GM21529 (cell line): ENCODE measurements around the gene BTD.

Experiments
- ATAC-seq: cut with Tn5 transposase; IDR thresholded peaks from one replicate; pipeline ENCODE4 v1.9.1; 2021; ENCODE audit not compliant: unreplicated experiment

BTD gene

DNA sequence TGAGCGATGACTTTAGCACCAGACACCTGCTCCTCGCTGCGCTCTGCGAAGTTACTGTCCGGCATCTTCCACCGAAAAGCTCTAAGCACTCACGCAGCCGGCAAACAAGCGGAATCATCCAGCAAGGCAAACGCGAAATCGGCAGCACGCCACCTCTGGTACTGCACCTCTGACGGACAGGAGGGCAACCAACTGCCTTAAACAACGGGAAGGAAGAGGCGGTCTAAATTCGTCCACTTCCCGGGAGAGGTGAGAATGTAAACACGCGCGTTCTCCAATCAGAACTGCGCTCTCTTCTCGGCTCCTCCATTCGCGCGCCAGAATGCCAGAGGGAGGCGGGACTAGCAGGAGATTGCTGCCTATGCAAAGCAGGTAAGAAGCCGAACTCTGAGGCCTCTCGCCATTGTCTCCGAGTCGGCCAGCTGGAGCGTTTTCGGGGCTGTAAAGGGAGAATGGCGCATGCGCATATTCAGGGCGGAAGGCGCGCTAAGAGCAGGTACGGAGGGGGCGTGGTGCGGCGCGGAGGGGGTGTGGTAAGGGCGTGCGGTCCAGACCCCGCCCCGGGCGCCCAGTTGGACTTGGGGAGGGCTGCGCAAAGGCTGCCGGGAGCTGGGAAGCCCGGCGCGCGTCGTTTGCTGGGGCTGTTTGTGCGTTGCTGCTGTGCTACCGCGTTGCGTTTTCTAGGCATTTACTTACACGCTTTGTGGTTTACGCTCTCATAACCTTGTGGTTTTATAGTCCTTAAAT, at the start of gene BTD, which contains the start of gene HACL1:
Gene BTD (plus strand): TSS at position 347 of the 747 bp plus-strand sequence. CDS start 33,695 bp downstream, outside the sequence.
Gene HACL1 (minus strand): TSS at position 171 of the 747 bp plus-strand sequence. CDS start 106 bp downstream, at position 65.
- ATAC-seq: peak; percentile 94

DNA sequence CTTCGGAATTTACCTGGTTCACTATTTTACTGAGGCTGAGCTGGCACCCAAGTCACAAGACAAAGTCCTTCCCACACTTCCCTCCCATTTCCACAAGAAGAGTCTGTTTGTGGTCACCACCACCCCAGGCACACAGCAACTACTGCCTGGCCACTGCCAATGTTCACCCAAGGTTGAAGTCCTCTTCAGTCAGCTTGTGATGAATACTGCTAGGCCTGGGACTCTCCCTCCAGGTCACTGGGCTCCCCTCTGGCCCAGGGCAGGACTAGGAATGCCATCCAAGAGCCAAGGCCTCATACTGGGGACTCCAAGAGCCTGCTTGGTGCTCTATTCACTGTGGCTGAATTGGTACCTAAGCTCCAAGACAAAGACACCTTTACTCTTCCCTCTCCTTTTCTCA, 49.6 kb upstream of the BTD start:
- ATAC-seq: no peak

DNA sequence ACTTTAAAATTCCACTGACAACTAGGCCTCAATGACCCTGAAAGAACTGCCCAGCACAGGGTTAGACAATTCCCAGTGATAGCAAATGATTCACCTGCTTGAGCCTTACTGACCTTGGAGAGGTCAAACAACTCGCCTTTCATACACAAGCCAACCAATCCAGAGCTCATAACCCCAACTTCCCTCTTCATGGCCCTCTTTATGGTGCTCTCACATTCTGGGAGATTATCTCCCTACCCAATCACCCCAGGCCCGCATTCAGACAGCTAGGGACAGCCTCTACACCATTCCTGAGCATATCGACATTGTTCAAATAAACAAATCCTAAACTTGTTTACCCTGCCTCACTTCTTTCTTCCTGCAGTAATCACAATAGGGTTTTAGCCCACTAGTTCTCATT, 47.8 kb upstream of the BTD start:
- no peak for ATAC-seq

- ATAC-seq: peak; percentile 89
Observed at GRCh38 chr3:15556512-15556911, 45.0 kb upstream of the BTD start.

GRCh38 chr3:15557511-15557946, 44.0 kb upstream of the BTD start:
- ATAC-seq: peak; percentile 73

DNA sequence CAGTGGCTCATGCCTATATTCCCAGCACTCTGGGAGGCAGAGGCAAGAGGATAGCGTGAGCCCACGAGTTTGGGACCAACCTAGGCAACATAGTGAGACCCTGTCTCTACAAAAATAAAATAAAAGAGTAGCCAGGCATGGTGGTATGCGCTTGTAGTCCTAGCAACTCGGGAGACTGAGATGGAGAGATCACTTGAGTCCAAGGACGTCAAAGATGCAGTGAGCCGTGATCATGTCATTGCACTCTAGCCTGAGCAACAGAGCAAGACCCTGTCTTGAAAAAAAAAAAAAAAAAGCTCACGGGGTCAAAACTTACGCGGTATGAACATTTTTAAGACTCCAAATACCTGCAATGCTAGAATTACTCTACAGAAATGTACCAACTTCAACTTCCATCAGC, 43.0 kb upstream of the BTD start:
- ATAC-seq: no peak

- no peak for ATAC-seq
Observed at GRCh38 chr3:15562560-15562959, 39.0 kb upstream of the BTD start.

GRCh38 chr3:15563190-15563589, 38.4 kb upstream of the BTD start:
- ATAC-seq: no peak

GRCh38 chr3:15572138-15572537, 29.4 kb upstream of the BTD start:
- no peak for ATAC-seq

DNA sequence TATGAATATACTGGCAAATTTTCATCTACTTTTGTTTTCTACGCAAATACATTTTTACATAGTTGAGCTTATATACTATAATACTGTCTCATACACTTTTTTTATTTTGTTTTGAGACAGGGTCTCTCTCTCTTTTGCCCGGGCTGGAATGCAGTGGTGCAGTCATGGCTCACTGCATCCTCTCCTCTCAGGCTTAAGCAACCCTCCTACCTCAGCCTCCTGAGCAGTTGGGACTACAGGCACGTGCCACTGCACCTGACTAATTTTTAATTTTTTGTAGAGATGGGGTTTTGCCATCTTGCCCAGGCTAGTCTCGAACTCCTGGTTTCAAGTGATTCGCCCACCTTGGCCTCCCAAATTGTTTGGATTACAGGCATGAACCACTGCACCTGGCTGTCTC, 26.1 kb upstream of the BTD start:
- no peak for ATAC-seq

DNA sequence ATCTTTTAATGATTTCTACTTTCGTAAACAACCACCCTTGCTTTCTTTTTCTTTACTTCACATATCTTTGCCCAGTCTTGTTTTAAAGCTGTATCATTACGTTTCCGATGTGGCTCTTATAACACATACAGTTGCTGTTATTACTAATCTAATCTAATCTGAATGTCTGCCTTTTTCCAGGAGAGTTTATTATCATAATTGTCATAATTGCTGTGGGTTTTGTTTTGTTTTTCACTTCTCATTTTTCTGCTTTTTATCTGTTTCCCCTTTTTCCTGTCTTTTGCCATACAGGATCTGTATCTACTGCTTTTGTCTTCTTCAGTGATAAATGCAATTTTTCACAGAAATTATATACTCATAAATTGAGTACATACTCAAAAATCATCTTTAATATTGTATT, 25.1 kb upstream of the BTD start:
- ATAC-seq: no peak

DNA sequence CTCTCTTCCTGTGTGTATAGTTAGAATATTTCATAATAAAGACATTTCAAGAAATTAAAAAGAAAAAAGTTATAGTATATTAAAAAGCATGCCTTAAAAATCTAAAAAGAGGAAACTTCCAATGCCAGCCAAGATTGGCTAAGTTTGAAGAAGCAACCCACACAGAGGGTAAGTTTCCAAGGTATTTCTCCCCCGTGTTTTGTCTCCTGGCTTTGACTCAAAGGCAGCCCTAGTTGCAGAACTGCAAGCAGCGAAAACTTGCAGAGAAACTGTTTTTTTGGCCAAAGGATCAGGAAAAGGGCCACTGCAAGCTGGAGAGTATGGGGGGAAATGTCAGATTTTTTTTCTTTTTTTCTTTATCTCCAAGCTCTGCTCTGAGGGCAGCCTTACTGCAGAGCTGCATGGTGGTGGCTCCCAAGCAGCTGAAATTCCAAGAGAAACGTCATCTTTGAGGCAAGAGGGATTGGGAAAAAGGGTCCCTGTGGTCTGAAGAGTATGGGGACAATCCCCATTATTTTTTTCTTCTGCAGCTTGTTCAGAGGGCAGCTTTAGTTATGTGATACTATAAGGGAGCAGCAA, 23.2 kb upstream of the BTD start:
- no peak for ATAC-seq

DNA sequence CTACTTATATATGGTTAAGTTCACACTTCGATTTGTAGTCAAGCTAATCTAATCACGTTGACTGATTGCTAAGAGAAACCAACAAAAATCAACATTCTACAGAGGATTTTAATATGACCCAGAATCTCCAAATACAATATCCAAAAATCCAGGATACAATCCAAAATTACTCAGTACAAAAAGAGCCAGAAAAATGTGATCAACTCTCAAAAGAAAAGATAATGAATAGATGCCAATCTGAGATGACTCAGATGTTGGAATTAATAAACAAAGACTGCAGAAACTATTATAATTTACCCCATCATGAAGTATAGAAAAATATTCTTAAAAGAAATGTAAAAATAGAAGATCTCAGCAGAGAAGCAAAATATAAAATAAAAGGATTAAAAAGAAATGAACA, 22.5 kb upstream of the BTD start:
- ATAC-seq: no peak

GRCh38 chr3:15581471-15582394, 19.8 kb upstream of the BTD start:
- no peak for ATAC-seq

DNA sequence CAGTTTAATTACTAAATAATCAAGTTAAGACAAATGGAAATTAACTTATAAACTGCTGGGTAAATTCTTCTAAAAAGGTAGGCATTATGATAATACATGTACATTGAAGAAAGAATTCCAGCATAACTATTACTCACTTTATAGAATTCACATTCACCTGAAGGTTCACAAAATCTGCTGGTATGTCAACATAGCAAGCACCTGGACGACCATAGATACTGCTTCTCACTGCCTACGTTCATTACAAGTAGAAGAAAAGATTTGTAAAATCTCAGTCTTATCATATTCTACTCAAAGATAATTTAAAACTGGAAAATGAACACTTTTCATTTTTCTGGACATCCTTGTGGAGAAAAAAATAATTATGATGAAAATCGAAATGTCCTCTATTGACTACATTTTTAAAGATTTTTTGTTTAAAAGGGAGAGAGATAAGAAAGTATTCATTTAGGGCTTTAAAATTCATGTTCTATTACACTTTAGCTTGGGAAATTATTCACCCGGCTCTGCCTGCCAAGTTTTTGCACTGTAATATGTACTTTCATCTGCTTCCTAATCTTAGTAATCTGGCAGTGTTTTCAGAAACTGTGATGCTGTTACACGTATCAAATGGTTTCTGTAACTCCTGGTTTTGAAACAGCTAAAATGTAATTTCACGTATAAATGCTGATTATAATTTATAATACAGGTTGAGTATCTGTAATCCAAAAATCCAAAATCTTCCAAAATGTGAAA, 16.3 kb upstream of the BTD start:
- no peak for ATAC-seq

DNA sequence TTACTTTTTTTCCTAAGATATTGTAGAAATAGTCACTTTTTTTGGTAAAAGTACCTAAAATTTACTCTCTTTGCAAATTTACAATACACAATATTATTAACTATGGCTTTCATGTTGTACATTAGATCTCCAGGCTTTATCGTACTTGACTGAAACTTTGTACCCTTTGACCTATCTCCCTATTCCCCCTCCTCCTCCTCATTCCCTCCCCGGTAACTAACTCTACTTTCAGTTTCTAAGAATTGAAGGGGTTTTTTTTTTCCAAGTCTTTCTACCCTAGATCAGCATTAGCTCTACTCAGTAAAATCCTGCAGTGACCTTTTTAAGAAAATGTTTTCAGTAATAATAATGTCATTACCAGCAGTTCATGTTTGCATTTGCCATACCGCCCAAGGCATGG, 10.3 kb upstream of the BTD start:
- no peak for ATAC-seq

GRCh38 chr3:15591928-15592327, 9.6 kb upstream of the BTD start:
- no peak for ATAC-seq

DNA sequence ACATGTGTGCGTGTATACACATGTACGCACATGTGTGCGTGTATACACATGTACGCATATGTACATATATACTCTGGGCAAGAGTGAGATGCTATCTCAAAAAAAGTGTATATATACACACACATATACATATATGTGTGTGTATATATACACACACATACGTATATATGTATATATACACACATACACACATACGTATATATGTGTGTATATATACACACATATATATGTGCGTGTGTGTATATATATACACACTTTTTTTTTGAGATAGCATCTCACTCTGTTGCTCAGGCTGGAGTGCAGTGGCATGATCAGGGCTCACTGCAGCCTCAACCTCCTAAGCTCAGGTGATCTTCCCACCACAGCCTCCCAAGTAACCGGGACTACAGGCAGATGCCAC, 8.6 kb upstream of the BTD start:
- ATAC-seq: no peak

GRCh38 chr3:15595955-15596354, 5.6 kb upstream of the BTD start:
- ATAC-seq: no peak

DNA sequence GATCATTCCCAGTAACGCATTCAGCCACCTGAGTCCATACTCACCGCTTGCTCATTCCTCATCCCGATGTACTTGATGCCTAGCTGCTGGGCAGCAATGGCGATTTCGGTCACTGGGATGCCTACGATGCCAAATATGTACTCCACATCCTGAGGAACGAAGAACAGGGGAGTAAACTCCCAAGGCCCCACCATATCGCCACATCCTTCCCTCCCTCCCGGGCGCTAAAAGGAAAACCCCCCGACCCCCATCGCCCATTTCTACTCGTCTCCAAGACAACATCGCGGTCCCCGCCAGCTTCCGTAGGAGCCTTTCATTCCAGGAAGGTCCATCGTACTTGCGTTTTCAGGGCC, 523 bp upstream of the BTD start:
- ATAC-seq: peak; percentile 14

DNA sequence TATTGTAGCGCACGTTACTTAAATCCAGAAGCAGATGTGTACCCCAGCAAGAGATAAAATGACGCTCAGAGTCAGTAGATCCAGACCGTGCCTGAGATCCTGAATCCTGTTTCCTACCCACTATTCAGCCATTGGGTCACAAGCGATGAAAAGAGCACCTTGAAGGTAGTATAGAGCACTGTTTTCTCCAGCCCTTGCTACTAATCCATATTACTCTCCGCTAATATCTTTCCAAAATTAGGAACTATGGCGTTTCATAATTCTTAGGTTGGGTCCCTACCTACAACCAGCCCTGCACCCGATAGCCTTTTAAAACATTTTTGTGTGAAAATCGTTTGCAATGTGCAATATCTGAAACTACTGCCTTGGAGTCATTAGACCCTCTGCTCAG, 596 bp downstream of the BTD start:
- ATAC-seq: peak; percentile 16
